OCI-LY7 (cell line): ENCODE data around the gene GTF2H1. TPM values are rescaled to one million over a fixed set of nuclear protein-coding genes. Genes with fewer than 3 reads are reported as not detected.

Source experiments
- BruUV-seq: library from RNA; stranded (reverse); fragments of 400-500 nt; replicated peaks from 2 replicates; lab custom pipeline; 2021; lab: Mats Ljungman, UMichigan
- CTCF ChIA-PET: fragments of 300-600 bp; sonication (Branson Sonifier 250); formaldehyde crosslinking; loops from one replicate; lab custom pipeline; 2022; ENCODE audit warnings: antibody characterized with exemption; ENCODE audit not compliant: unreplicated experiment; lab: Charles Lee
- POLR2A ChIA-PET: fragments of 300-600 bp; sonication (Branson Sonifier 250); formaldehyde crosslinking; loops from one replicate; lab custom pipeline; 2022; ENCODE audit warnings: antibody characterized with exemption; lab: Charles Lee
- DNase-seq: peaks from one replicate; pipeline ENCODE4 v3.0.0-alpha.2; 2015; ENCODE audit warnings: low spot score
- H2AFZ ChIP-seq: fragments of 200-600 bp; sonication (generic), shearing (Covaris generic); 2 replicates; pipeline ENCODE4 v1.6.1; 2014; ENCODE audit warnings: mild to moderate bottlenecking, antibody characterized with exemption, low read length, moderate library complexity
- H3K27ac ChIP-seq: fragments of 200-600 bp; sonication (generic); 2 replicates; pipeline ENCODE4 v1.5.1; 2014; ENCODE audit warnings: mixed run types, low read depth, mild to moderate bottlenecking, moderate library complexity, low read length, inconsistent platforms; ENCODE audit not compliant: poor library complexity, severe bottlenecking
- H3K36me3 ChIP-seq: fragments of 200-600 bp; sonication (generic); 2 replicates; pipeline ENCODE4 v1.6.1; 2014; ENCODE audit warnings: mild to moderate bottlenecking, antibody characterized with exemption, low read length, moderate library complexity, mixed read lengths; ENCODE audit not compliant: insufficient read depth
- H3K4me1 ChIP-seq: fragments of 200-600 bp; sonication (generic); 2 replicates; pipeline ENCODE4 v1.5.1; 2014; ENCODE audit warnings: mild to moderate bottlenecking, low read length; ENCODE audit not compliant: insufficient read depth, poor library complexity, severe bottlenecking
- H3K4me2 ChIP-seq: fragments of 200-600 bp; sonication (generic); 2 replicates; pipeline ENCODE4 v1.6.1; 2014; ENCODE audit warnings: mild to moderate bottlenecking, low read length
- H3K4me3 ChIP-seq: fragments of 200-600 bp; sonication (generic); 2 replicates; pipeline ENCODE4 v1.5.1; 2014; ENCODE audit warnings: mild to moderate bottlenecking, low read depth, low read length; ENCODE audit not compliant: poor library complexity, severe bottlenecking
- H3K79me2 ChIP-seq: fragments of 200-600 bp; sonication (generic); 2 replicates; pipeline ENCODE4 v1.6.1; 2016; ENCODE audit warnings: low read depth, mild to moderate bottlenecking, low read length, moderate library complexity, mixed read lengths; ENCODE audit not compliant: insufficient read depth
- H3K9me2 ChIP-seq: fragments of 200-600 bp; sonication (generic); 2 replicates; pipeline ENCODE4 v1.6.1; 2016; ENCODE audit warnings: mild to moderate bottlenecking, low read length, mixed read lengths; ENCODE audit not compliant: insufficient read depth
- H3K9me3 ChIP-seq: fragments of 200-600 bp; sonication (generic); 2 replicates; pipeline ENCODE4 v1.6.1; 2014; ENCODE audit warnings: mild to moderate bottlenecking, mixed run types, low read length, mixed read lengths
- H4K20me1 ChIP-seq: fragments of 200-600 bp; sonication (generic); 2 replicates; pipeline ENCODE4 v1.6.1; 2014; ENCODE audit warnings: mild to moderate bottlenecking, antibody characterized with exemption, low read length, moderate library complexity, mixed read lengths; ENCODE audit not compliant: insufficient read depth
- CTCF ChIP-seq: fragments of 200-600 bp; sonication (generic); conservative IDR thresholded peaks from 2 replicates; pipeline ENCODE4 v1.5.1; 2014; ENCODE audit warnings: mild to moderate bottlenecking, antibody characterized with exemption, low read length, moderate library complexity, mixed read lengths
- EZH2phosphoT487 ChIP-seq: fragments of 200-600 bp; sonication (generic); IDR thresholded peaks from 2 replicates; pipeline ENCODE4 v1.6.1; 2018; ENCODE audit warnings: low read depth, borderline replicate concordance, mild to moderate bottlenecking, mixed run types, antibody characterized with exemption, low read length, moderate library complexity, mixed read lengths
- intact Hi-C: fragments of 100-400 bp; cut with micrococcal nuclease; formaldehyde crosslinking; loops from one replicate; pipeline ENCODE4 v1.10.0; 2022; ENCODE audit not compliant: unreplicated experiment
- total RNA-seq, 2 experiments: library from RNA; depleted of rRNA in 1 of 2; stranded (reverse); fragments of >200 nt in 1 of 2; shearing (Covaris generic) in 1 of 2; gene quantifications; 2 replicates each; pipeline ENCODE4 v1.2.3, GENCODE V29; 2014 to 2022

The GTF2H1 gene
- total RNA-seq, 2 experiments from 2014 or later = 48.0 to 62.1 TPM

GRCh38 chr11:18313965-18314763 is 8.2 kb upstream of the GTF2H1 start:
- Histone ChIP-seq H3K36me3 (peaks cover 71% of the 10 kb centered on the region), H3K4me1 (peaks cover 14% of the 10 kb centered on the region), H3K9me2 (no peaks in the 10 kb centered on the region), H3K27ac (no peak overlapping the region), H3K4me2 (no peak overlapping the region), H3K79me2 (peaks cover 35% of the 10 kb centered on the region), H3K4me3 (no peak overlapping the region), H2AFZ (no peak overlapping the region), H3K9me3 (no peaks in the 10 kb centered on the region), H4K20me1 (0 out of 2 replicates have a peak, but pooled peaks cover 3% of the 10 kb centered on the region)
- intact Hi-C loops = no loop called here
- POLR2A ChIA-PET = interaction anchor here (0.6 to 3.1 kb wide), 6 partner anchors 8 to 107 kb away, joined by 3 to 15 read pairs (median 4); no protein-coding TSS in a partner anchor
- TF ChIP-seq EZH2phosphoT487 = no peak
- no peak for TF ChIP-seq CTCF
- CTCF ChIA-PET = no interaction called here
- DNase-seq = no peak
- no TSS peak for BruUV-seq

DNA sequence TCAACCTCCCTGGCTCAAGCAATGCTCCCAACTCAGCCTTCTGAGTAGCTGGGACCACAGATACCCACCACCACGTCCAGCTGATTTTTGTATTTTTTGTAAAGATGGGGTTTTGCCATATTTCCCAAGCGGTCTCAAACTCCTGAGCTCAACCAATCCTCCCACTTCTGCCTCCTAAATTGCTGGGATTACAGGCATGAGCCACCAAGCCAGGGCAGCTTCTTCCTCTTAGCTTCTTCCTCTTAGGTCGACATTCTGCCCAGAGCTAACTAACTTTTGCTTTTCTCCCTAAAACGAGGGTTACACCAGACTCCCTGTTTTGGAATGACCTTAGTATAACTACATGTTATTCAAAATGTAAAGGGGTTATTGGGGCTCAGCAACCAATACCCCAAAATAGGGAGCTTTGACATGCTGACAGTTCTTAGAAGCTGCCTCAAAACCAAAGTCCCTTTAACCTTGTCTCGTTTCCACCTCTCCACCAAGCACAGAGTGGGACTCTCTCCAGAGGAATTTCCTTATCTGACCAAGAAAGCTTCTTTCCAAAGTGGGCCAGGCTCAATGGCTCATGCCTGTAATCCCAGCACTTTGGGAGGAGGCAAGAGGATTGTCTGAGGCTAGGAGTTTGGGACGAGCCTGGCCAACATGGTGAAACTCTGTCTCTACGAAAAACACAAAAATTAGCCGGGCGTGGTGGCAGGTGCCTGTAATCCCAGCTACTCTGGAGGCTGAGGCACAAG is 7.4 kb upstream of the GTF2H1 start:
- peaks cover 3% of the 10 kb centered on the region; the same call in 1 of the 2 replicates for H4K20me1 ChIP-seq
- H3K9me3 ChIP-seq = no peaks in the 10 kb centered on the region
- intact Hi-C loops = no loop called here
- no peak overlapping the region for H3K27ac ChIP-seq
- no peak overlapping the region for H3K4me2 ChIP-seq
- CTCF ChIA-PET = interaction anchor here (0.7 kb wide), 1 partner anchor 20 kb away, joined by 3 read pairs; no protein-coding TSS in a partner anchor
- H3K4me3 ChIP-seq = no peak overlapping the region
- TF ChIP-seq EZH2phosphoT487 (no peak), CTCF (no peak)
- peaks cover 64% of the 10 kb centered on the region for H3K36me3 ChIP-seq
- H3K4me1 ChIP-seq = peaks cover 22% of the 10 kb centered on the region
- no peak for DNase-seq
- H3K9me2 ChIP-seq = no peaks in the 10 kb centered on the region
- H3K79me2 ChIP-seq = peaks cover 43% of the 10 kb centered on the region
- POLR2A ChIA-PET = interaction anchor here (0.6 to 3.1 kb wide), 5 partner anchors 9 to 107 kb away, joined by 3 to 15 read pairs (median 5); no protein-coding TSS in a partner anchor
- BruUV-seq = no TSS peak
- no peak overlapping the region for H2AFZ ChIP-seq
